ENCODE data around the gene NID1.

NID1 gene

DNA sequence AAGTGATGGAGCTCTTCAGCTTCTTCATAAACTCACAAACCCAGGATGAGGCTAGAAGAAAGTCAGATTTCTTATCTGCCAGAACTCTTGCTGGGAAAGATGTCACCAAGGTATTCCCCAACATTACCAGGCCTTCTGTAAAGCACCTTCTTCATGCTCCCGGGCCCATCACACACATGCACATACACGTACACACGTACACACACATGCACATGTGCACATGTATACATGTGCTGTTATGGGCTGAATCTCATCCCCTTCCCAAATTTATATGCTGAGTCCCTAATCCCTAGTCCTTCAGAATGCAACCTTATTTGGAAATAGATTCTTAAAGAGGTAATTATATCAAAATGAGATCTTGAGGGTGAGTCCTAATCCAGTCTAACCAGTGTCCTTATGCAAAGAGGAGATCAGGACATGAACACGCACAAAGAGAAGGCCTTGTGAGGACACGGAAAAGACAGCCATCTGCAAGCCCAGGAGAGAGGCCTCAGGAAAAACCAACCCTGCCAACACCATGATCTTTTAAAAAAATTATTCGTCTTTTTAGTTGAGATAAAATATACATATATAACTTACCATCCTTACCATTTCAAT is 121.8 kb downstream of the NID1 start:
- DNase-seq (ENCODE audit: low read depth): no peak
- TF ChIP-seq CTCF (IDR thresholded peaks at IDR 0.05; ENCODE audit: insufficient read depth, low read depth, low read length, missing control alignments): no peak
- no peak overlapping the region for H3K4me3 ChIP-seq (ENCODE audit: low read depth, low read length)

GRCh38 chr1:235942625-235942934 is 122.3 kb downstream of the NID1 start:
- H3K4me3 ChIP-seq (ENCODE audit: low read depth, low read length): no peak overlapping the region
- TF ChIP-seq CTCF (IDR thresholded peaks at IDR 0.05; ENCODE audit: insufficient read depth, low read depth, low read length, missing control alignments): no peak
- DNase-seq (ENCODE audit: low read depth): no peak

DNA sequence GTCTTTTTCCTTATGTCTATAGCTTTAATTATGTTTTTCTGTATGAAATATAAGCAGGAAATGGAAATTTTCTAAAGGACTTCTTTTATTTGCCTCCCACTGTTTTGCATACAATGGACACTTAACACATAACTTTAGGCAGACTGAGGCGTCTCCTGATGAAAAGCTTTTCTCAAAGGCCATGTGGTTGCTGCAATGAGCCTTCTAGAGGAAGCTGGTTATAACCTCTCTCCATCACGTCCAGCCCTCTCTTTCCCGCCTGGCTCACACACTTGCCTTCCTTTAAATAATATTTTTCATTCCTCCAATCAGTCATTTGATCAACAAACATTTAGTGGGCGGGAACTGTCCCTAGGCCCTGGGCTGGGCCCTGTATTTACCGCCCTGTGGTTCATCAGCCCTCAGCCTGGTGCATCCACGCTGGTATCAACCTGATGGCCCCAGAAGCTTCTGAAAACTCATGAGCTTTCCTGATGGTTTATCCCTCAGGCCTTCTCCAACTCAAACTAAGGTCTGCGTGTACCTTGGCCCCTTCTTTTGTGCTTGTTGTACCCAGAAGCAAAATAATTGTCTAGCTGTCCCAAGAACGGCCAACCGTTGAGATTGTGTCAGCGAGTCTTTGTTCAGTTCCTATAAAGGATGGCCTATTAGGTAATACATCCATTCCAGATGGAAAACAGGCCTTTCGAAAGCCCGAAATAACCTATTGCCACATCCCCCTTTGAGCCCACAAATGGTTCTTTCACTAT is 122.8 kb downstream of the NID1 start:
- no peak for DNase-seq (ENCODE audit: low read depth)
- H3K4me3 ChIP-seq (ENCODE audit: low read depth, low read length): no peak overlapping the region
- no peak for TF ChIP-seq CTCF (IDR thresholded peaks at IDR 0.05; ENCODE audit: insufficient read depth, low read depth, low read length, missing control alignments)

DNA sequence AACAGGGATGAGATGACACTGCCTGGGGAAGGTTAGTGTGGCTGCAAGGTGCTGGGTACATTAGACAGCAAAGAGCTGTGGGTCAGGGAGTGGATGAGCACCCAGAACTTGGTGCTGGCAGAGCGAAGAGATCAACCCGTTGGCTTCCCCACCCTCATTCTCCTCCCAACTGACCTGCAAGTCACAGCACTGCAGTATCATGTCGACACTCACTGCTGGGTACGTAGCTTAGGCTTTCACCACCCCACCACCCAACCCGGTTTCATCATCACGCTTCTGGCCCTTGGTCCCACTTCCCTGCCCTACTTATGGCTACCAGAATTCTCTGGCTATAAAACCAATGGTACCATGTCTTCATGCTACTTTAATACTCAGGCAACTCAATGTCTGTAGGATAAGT is 124.6 kb downstream of the NID1 start:
- no peak for DNase-seq (ENCODE audit: low read depth)
- H3K4me3 ChIP-seq (ENCODE audit: low read depth, low read length): no peak overlapping the region
- no peak for TF ChIP-seq CTCF (IDR thresholded peaks at IDR 0.05; ENCODE audit: insufficient read depth, low read depth, low read length, missing control alignments)

DNA sequence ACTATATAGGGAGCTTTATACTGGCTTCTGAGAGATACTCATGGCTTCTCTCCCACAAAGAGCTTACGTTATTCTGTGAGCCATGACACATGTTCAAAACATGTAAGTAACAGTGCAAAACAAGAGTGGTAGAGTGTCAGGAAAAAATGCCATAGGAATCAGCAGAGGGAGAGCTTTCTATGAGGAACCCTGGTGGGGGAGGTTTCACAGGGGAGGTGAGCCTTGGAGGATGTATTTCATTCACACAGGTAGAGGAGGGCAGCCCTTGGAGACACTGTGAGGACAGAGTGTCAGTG is 125.5 kb downstream of the NID1 start:
- H3K4me3 ChIP-seq (ENCODE audit: low read depth, low read length): no peak overlapping the region
- DNase-seq (ENCODE audit: low read depth): no peak
- TF ChIP-seq CTCF (IDR thresholded peaks at IDR 0.05; ENCODE audit: insufficient read depth, low read depth, low read length, missing control alignments): no peak

DNA sequence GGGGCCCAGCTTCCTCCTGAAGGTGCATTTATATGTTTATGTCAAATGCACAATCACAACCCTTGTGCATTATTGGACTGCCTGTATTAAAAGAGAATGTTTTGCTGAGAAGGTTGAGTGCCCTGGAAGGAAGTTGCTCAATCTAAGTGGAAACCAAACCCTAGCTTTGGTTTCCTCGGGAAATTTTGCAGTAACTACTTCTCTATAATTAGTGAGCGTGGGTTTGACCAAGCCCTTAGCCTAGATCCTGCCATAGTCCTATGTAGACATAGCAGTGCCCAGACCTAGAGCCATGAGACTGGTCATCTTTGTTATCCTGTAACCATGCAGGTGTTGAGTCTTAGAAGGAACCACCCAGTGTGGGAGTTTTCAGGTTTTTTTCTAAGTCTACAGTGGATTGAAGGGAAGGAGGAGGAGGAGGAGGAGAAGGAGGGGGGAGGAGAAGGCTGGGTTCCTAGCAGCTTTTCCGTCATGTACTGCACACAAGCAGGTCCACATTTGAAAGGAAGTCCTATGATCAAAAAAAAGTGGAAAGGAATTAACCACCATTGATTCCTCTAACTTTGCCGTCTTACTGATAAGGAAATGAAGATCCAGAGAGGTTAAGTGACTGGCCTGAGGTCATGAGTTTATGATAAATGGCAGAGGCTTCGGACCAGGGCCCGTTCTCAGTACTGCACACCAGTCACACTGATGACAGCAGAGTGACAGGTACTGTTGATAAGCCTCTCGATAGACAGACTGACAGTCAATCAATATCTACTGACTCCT is 126.0 kb downstream of the NID1 start:
- peak; percentile 59 for DNase-seq (ENCODE audit: low read depth)
- TF ChIP-seq CTCF (IDR thresholded peaks at IDR 0.05; ENCODE audit: insufficient read depth, low read depth, low read length, missing control alignments): no peak
- H3K4me3 ChIP-seq (ENCODE audit: low read depth, low read length): no peak overlapping the region

Measured in GM12865 (cell line).